Chondrocyte (in vitro differentiated cells): ENCODE data around the gene SUSD1. TPM values are rescaled to one million over a fixed set of nuclear protein-coding genes. Genes with fewer than 3 reads are reported as not detected.
A peak's percentile ranks its signal among the peaks of the same experiment; 100 is the strongest.

Source experiments
- DNase-seq: peaks from one replicate; pipeline ENCODE4 v3.0.0; 2021; ENCODE audit warnings: mixed read lengths, low spot score
- H3K27ac Mint-ChIP-seq: one replicate; pipeline ENCODE4 v1.8.0; 2021; ENCODE audit warnings: mild to moderate bottlenecking, moderate library complexity, mixed read lengths; ENCODE audit not compliant: unreplicated experiment
- H3K27me3 Mint-ChIP-seq: 2 replicates; pipeline ENCODE4 v1.8.0; 2021; ENCODE audit warnings: low read depth, mixed read lengths
- H3K36me3 Mint-ChIP-seq: 2 replicates; pipeline ENCODE4 v1.8.0; 2021; ENCODE audit warnings: low read depth, mixed read lengths
- H3K4me1 Mint-ChIP-seq: 2 replicates; pipeline ENCODE4 v1.8.0; 2021; ENCODE audit warnings: low read depth, mild to moderate bottlenecking, mixed read lengths
- H3K4me3 Mint-ChIP-seq: one replicate; pipeline ENCODE4 v1.8.0; 2021; ENCODE audit warnings: mild to moderate bottlenecking, moderate library complexity, mixed read lengths; ENCODE audit not compliant: unreplicated experiment
- H3K9me3 Mint-ChIP-seq: 2 replicates; pipeline ENCODE4 v1.8.0; 2021; ENCODE audit warnings: low read depth, mixed read lengths
- CTCF ChIP-seq: fragments of 200-600 bp; sonication (generic); IDR thresholded peaks from 2 replicates; pipeline ENCODE4 v1.5.0; 2021; ENCODE audit warnings: antibody characterized with exemption, mild to moderate bottlenecking, moderate library complexity
- total RNA-seq: library from RNA; stranded (reverse); gene quantifications from 3 replicates; pipeline ENCODE4 v1.2.1, GENCODE V29; 2021

SUSD1 gene
- total RNA-seq, 1 donor from 2014 or later, result 29.6 TPM

- H3K27me3 Mint-ChIP-seq, result no peaks in the 10 kb centered on the region
- peaks cover 6% of the 10 kb centered on the region for H3K9me3 Mint-ChIP-seq
- peaks cover 3% of the 10 kb centered on the region for H3K4me1 Mint-ChIP-seq
- no peak for TF ChIP-seq CTCF
- no peak for DNase-seq
- H3K27ac Mint-ChIP-seq, result peak overlapping the region; percentile 13
- H3K36me3 Mint-ChIP-seq, result peaks cover 11% of the 10 kb centered on the region
- H3K4me3 Mint-ChIP-seq, result no peak overlapping the region
Measured at GRCh38 chr9:112081918-112082729, 93.0 kb downstream of the SUSD1 start.

- H3K27ac Mint-ChIP-seq, result no peak overlapping the region
- peaks cover 9% of the 10 kb centered on the region for H3K36me3 Mint-ChIP-seq
- no peak for DNase-seq
- H3K4me1 Mint-ChIP-seq, result peaks cover 3% of the 10 kb centered on the region
- no peaks in the 10 kb centered on the region for H3K27me3 Mint-ChIP-seq
- TF ChIP-seq CTCF, result no peak
- H3K4me3 Mint-ChIP-seq, result no peak overlapping the region
- H3K9me3 Mint-ChIP-seq, result peaks cover 6% of the 10 kb centered on the region
Measured at GRCh38 chr9:112080831-112081542, 94.1 kb downstream of the SUSD1 start.

GRCh38 chr9:112078432-112078831, 96.7 kb downstream of the SUSD1 start:
- TF ChIP-seq CTCF, result no peak
- Mint-ChIP-seq H3K27me3 (no peaks in the 10 kb centered on the region), H3K27ac (no peak overlapping the region), H3K4me1 (peaks cover 20% of the 10 kb centered on the region), H3K4me3 (no peak overlapping the region), H3K9me3 (peaks cover 6% of the 10 kb centered on the region), H3K36me3 (peaks cover 6% of the 10 kb centered on the region)
- no peak for DNase-seq

GRCh38 chr9:112076814-112077213, 98.3 kb downstream of the SUSD1 start:
- H3K27me3 Mint-ChIP-seq, result no peaks in the 10 kb centered on the region
- H3K4me1 Mint-ChIP-seq, result peaks cover 28% of the 10 kb centered on the region
- no peak for TF ChIP-seq CTCF
- peaks cover under 1% of the 10 kb centered on the region for H3K9me3 Mint-ChIP-seq
- DNase-seq, result no peak
- H3K36me3 Mint-ChIP-seq, result peaks cover 2% of the 10 kb centered on the region
- H3K4me3 Mint-ChIP-seq, result no peak overlapping the region
- peak overlapping the region; percentile 30 for H3K27ac Mint-ChIP-seq

- DNase-seq, result no peak
- Mint-ChIP-seq H3K36me3 (no peaks in the 10 kb centered on the region), H3K27ac (peak overlapping the region; percentile 90), H3K4me3 (no peak overlapping the region), H3K9me3 (no peaks in the 10 kb centered on the region), H3K4me1 (peaks cover 30% of the 10 kb centered on the region), H3K27me3 (no peaks in the 10 kb centered on the region)
- TF ChIP-seq CTCF, result peak; percentile 32
Measured at GRCh38 chr9:112075009-112075378, 100.1 kb downstream of the SUSD1 start.
